ENCODE measurements around the gene SLC66A2.

The SLC66A2 gene

GRCh38 chr18:79940814-79941472, 10.5 kb downstream of the SLC66A2 start:
- in situ Hi-C loops (cut with MboI; ENCODE audit: low pct_unique_long_range_greater_than_20kb, low sequenced_read_pairs) = no loop called here
- DNase-seq = no peak

GRCh38 chr18:79940126-79940813, 11.2 kb downstream of the SLC66A2 start:
- no peak for DNase-seq
- in situ Hi-C loops (cut with MboI; ENCODE audit: low pct_unique_long_range_greater_than_20kb, low sequenced_read_pairs) = no loop called here

DNA sequence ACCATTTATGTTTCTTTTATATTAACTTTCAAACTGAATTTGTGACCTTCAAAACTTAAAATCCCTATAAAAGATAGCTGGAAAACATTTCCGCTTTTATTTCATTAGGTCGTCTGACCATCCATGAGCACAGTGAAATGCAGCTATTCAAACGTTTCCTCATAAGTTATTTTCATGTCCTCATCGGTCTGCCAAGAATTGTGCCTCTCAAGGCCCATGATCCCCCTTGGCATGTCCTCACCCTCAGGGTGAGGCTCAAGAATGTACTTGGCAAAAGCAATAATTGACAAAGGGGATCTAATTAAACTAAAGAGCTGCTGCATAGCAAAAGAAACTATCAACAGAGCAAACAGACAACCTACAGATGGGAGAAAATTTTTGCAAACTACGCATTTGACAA, 12.4 kb downstream of the SLC66A2 start:
- in situ Hi-C loops (cut with MboI; ENCODE audit: low pct_unique_long_range_greater_than_20kb, low sequenced_read_pairs) = no loop called here
- no peak for DNase-seq

DNA sequence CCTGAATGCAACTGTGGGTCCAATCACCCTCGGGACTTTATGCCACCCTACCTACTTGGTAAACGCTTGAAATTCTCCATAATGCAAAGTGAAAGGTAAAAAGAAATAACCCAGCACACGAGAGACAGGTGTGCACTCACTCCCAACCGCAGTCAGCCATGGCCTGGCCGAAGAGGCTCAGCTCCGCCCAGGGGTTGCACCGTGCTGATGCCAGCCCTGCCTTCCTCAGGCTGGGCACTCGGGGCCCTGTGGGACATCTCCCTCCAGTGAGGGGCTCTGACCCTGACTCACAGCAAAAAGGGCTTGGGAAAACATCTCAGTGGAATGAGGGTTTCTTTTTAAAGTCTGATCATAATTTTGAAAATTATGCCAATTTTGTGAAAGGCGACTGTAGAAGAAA, 13.3 kb downstream of the SLC66A2 start:
- in situ Hi-C loops (cut with MboI; ENCODE audit: low pct_unique_long_range_greater_than_20kb, low sequenced_read_pairs) = no loop called here
- no peak for DNase-seq

DNA sequence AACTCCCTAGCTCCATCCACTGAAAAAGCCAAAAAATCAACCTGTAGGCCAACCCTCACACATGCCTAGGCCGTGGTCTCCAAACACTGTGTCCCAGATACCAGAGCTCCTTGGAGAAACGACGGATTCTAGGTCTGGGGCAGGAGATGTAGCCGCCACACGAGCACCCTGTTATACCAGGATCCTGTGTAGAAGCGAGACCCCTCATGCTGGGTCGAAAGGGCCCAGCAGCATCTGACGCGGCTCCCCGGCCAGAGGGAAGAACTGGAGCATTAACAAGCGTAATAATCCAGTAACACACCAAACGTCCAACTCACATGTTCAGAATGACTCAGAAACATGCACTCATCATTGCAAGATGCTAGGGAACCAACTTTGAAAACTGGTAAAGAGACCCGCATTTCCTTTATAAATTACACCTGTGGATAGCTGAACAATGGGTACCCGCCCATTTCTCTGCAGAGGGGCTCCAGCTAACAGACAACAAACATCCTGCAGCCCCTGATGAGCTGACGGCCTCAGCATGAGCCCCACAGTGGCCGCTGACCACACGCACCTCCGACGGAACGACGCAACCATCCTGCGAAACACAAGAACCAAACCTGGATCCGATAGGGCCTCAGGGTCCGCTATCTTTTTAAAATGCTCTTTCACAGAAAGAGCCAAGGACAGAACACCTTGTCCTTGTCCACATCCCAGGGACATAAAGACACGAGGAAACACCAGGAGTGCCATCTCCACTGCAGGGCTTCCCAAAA, 14.2 kb downstream of the SLC66A2 start:
- in situ Hi-C loops (cut with MboI; ENCODE audit: low pct_unique_long_range_greater_than_20kb, low sequenced_read_pairs) = no loop called here
- DNase-seq = no peak

GRCh38 chr18:79936641-79937040, 14.8 kb downstream of the SLC66A2 start:
- in situ Hi-C loops (cut with MboI; ENCODE audit: low pct_unique_long_range_greater_than_20kb, low sequenced_read_pairs) = no loop called here
- DNase-seq = no peak

DNA sequence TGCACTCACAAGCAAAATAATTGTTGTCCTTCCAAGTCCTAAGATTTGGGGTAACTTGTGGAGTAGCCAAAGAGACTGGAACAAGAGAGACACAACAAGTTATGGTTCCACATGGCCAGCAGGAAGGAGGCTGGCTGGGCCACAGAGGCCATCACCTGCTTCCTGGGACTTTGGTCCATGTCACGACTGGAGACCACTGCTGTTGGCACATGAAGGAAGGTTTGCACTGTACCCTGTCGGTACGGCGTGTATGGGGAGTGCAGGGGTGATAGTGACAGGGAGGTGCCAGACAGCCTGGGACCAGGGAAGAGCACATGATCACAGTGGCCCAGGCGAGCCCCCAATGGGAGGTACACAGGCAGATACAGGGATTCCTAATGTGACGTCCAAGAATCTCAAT, 15.5 kb downstream of the SLC66A2 start:
- no peak for DNase-seq
- in situ Hi-C loops (cut with MboI; ENCODE audit: low pct_unique_long_range_greater_than_20kb, low sequenced_read_pairs) = no loop called here

GRCh38 chr18:79935499-79935898, 16.0 kb downstream of the SLC66A2 start:
- DNase-seq = no peak
- in situ Hi-C loops (cut with MboI; ENCODE audit: low pct_unique_long_range_greater_than_20kb, low sequenced_read_pairs) = no loop called here

GRCh38 chr18:79935098-79935480, 16.4 kb downstream of the SLC66A2 start:
- DNase-seq = no peak
- in situ Hi-C loops (cut with MboI; ENCODE audit: low pct_unique_long_range_greater_than_20kb, low sequenced_read_pairs) = no loop called here

- in situ Hi-C loops (cut with MboI; ENCODE audit: low pct_unique_long_range_greater_than_20kb, low sequenced_read_pairs) = no loop called here
- DNase-seq = peak; percentile 88
Observed at GRCh38 chr18:79934311-79935097, 16.9 kb downstream of the SLC66A2 start.

DNA sequence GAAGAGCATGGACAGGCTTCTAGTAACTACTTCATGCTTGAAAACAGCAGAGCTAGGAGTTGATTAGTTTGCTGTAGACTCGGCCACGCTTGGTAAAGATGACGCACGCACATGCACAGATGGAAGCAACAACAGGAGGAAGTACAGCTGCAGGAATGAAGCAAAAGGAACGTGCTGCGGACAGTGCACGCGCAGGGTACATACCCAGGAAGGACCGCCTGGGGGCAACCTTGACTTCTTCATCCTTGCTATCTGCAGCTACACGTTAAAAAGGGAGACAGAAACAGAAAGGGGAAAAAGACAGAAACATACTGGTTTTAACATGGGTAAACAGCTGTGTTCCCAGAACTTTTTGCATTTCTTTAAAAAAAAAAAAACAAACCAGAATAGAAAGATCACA, 17.7 kb downstream of the SLC66A2 start:
- in situ Hi-C loops (cut with MboI; ENCODE audit: low pct_unique_long_range_greater_than_20kb, low sequenced_read_pairs) = no loop called here
- DNase-seq = peak; percentile 97

GRCh38 chr18:79932907-79933306, 18.5 kb downstream of the SLC66A2 start:
- DNase-seq = peak; percentile 21
- in situ Hi-C loops (cut with MboI; ENCODE audit: low pct_unique_long_range_greater_than_20kb, low sequenced_read_pairs) = no loop called here

- in situ Hi-C loops (cut with MboI; ENCODE audit: low pct_unique_long_range_greater_than_20kb, low sequenced_read_pairs) = no loop called here
- DNase-seq = no peak
Observed at GRCh38 chr18:79931475-79931874, 20.0 kb downstream of the SLC66A2 start.

- in situ Hi-C loops (cut with MboI; ENCODE audit: low pct_unique_long_range_greater_than_20kb, low sequenced_read_pairs) = no loop called here
- peak; percentile 15 for DNase-seq
Observed at GRCh38 chr18:79930020-79930642, 21.3 kb downstream of the SLC66A2 start.

DNA sequence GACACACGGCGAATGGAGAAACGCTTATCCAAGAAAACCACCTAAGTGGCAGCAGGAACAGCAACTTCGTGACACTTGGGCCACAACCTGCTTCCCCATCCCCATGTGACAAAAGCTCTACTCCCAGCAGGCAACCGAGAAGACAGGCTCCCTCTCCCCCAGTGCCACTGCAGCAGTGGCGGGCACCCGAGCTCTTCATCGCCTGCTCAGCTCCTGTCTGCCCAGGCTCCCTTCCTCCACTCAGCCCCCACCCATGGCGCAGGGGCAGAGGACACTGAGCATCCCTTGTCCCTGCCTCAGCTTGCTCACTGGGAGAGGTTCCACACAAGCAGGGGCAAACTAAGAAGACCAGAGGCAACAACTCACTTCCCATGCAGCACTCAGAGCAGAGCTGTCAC, 22.9 kb downstream of the SLC66A2 start:
- DNase-seq = no peak
- in situ Hi-C loops (cut with MboI; ENCODE audit: low pct_unique_long_range_greater_than_20kb, low sequenced_read_pairs) = no loop called here

- in situ Hi-C loops (cut with MboI; ENCODE audit: low pct_unique_long_range_greater_than_20kb, low sequenced_read_pairs) = no loop called here
- no peak for DNase-seq
Observed at GRCh38 chr18:79927607-79928562, 23.6 kb downstream of the SLC66A2 start.

GRCh38 chr18:79926715-79927606, 24.5 kb downstream of the SLC66A2 start:
- in situ Hi-C loops (cut with MboI; ENCODE audit: low pct_unique_long_range_greater_than_20kb, low sequenced_read_pairs) = no loop called here
- DNase-seq = no peak

Data from KBM-7 (cell line).